Astrocyte of the spinal cord (primary cell): ENCODE results near the gene DOK5.
"Not testable (repeated sequence)": the region's sequence is repeated elsewhere in the genome, so short reads cannot be mapped to it uniquely, and the experiment has no call there.

Source experiments
- DNase-seq: peaks from one replicate; pipeline ENCODE4 v3.0.0; 2011; ENCODE audit warnings: low read depth, low spot score
- H3K4me3 ChIP-seq: 2 replicates; pipeline ENCODE4 v1.5.1; 2011; ENCODE audit warnings: low read depth, mild to moderate bottlenecking, low read length, moderate library complexity
- in situ Hi-C: cut with HindIII; loops from 2 replicates; pipeline ENCODE4 v1.10.0; 2017; ENCODE audit warnings: low sequenced_read_pairs
- TF ChIP-seq, protein P1 (sequence below): IDR thresholded peaks from 2 replicates; pipeline ENCODE4 v1.5.1; 2012; ENCODE audit warnings: low read depth, mild to moderate bottlenecking, low read length, inconsistent platforms

Gene DOK5

DNA sequence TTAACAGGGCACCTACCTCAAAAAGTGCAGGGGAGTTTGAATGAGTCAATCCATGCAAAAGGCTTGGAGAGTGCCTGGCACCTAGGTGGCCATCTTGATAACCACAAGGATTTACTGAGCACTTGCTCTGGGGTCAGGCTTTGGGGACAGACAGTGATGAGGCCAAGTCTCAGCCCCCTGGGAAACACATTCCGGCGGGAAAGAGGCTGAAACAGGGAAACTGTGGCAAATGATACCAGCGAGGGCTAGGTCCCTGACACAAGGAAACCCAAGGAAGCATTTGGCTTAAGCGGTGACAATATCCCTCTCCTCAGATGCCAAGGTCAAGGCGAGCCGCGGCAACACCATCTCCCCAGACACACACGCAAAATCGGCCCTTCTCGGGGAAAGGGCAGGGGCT lies 527 bp upstream of the DOK5 start:
- H3K4me3 ChIP-seq, result no peak overlapping the region
- in situ Hi-C loops, result no loop called here

DNA sequence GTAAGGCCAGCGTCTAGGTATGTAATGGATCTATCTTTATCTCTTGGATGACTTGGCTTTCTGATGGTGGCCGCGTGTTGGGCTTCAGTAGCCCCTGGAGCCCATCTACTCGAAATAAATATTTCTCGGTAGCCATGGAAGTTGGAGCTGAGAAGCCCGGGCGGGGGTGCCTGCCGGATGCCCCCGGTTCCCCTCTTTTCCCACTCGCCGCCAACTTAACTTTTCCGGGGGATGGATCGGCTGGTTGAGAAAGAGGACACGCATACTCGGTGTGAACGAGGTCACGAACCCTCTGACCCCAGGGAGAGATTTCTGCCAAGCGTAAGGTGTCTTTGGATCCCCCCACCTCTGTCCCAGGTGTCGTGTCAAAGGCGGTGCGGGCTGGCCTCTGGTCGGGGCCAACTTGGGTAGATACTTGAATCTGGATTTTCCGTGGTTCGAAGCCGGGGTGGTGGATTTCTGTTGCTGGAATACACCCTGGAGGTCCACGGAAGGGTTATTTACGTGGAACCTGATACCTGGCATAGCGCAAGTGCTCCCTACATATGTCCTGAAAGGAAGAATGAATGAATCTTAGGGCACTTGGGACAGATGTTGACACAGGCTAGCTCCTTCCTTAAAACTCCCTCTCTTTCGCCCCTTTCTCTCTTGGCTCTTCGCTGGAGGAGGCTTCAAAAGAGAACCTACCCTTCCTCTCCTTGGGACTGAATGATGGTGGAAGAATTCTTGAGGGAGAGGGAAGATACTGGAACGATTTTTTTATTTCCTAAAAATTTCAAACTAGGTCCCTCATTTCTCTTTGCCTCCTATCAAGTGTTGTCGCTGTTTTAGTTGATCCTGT lies 996 bp downstream of the DOK5 start:
- in situ Hi-C loops, result no loop called here
- no peak for DNase-seq
- TF ChIP-seq, protein P1, sequence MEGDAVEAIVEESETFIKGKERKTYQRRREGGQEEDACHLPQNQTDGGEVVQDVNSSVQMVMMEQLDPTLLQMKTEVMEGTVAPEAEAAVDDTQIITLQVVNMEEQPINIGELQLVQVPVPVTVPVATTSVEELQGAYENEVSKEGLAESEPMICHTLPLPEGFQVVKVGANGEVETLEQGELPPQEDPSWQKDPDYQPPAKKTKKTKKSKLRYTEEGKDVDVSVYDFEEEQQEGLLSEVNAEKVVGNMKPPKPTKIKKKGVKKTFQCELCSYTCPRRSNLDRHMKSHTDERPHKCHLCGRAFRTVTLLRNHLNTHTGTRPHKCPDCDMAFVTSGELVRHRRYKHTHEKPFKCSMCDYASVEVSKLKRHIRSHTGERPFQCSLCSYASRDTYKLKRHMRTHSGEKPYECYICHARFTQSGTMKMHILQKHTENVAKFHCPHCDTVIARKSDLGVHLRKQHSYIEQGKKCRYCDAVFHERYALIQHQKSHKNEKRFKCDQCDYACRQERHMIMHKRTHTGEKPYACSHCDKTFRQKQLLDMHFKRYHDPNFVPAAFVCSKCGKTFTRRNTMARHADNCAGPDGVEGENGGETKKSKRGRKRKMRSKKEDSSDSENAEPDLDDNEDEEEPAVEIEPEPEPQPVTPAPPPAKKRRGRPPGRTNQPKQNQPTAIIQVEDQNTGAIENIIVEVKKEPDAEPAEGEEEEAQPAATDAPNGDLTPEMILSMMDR, result no peak
- peak overlapping the region; percentile 60 for H3K4me3 ChIP-seq

More for the DNA sequence above, 527 bp upstream of the DOK5 start:
- no peak for DNase-seq
- TF ChIP-seq, protein P1, result no peak

DNA sequence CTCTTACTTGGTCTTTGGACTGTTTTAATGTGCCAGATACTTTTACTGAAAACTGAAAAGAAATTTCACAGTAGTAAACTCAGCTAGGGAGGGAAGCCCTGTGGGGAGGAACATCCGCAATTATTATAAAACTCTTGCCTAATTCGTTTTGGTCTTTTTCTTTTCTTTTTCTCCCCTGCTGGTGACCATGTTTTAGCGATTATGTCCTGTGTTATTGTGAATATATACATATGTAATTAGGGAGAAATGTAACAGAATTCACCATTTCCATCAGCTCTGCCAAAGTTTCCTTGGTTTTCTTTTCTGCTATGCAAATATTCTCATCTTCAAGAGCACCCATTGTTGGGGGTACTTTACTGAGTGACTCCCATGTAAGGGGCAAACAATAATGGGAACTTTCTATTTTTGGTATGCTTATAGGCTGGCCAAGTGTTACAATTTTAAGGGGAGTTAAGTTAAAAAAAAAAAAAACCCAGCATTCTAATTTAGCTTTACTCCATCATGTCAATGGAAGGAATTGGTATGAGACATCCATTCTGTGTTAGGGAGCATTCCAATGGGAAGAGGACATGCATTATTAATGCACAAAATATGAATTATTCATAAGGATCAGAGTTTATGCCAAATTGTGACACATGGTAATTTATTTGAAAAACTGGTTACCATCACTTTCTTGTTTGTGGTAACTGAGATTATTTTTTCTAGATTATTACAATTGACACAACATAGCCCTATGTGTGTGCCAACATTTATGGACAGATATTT lies 2.0 kb downstream of the DOK5 start:
- in situ Hi-C loops, result no loop called here
- TF ChIP-seq, protein P1, result no peak
- H3K4me3 ChIP-seq, result no peak overlapping the region
- no peak for DNase-seq

DNA sequence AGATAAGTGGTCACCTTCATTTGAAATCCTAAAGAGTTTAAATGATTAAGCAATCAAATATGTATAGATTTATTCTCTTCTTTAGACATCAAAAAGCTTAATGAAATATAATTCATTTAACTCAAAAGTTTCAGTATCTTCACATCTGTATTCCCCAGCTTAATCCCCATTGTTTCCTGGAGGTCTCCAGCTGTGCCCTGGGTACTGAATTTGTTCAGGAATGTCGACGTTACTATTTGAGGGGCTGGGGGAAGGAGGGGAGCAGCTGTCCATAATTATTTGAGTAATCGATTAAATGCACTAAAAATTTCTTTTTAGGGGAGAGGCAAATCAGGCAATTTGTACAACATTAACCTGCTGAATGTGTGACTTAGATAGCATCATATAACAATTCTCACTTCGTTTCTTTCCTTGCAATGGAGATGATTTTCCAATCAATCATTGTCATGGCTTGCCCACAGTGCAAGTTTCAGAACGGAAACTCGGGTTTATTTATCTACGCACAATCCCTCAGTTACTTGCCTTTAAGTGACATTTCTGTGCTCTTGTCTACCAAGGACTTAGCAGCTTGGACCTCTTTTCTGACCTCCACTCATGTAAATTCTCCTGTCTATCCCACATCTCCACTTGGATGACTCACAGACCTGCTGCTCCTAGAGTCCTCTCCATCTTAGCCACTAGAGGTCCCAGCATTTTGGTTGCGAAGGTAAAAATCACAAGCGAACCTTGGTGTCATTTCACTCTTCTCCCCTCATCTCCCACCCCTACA lies 3.9 kb downstream of the DOK5 start:
- H3K4me3 ChIP-seq, result no peak overlapping the region
- in situ Hi-C loops, result no loop called here
- TF ChIP-seq, protein P1, result peak; percentile 31
- DNase-seq, result no peak

DNA sequence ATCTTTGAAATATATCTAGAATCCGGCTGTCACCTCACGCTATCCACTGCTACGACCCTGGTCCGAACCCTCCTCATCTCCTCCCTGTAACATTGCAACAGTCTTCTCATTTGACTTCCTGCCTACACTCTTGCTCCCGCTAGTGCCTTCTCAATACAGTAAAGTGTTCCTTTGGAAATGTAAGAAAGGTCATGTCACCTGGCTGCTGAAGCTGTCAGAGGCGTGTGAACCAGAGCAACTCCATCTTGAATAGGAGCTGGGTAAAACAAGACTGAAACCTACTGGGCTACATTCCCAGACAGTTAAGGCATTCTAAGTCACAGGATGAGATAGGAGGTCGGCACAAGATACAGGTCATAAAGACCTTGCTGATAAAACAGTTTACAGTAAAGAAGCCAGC lies 4.5 kb downstream of the DOK5 start:
- H3K4me3 ChIP-seq, in situ Hi-C loops, DNase-seq: not testable (repeated sequence)

DNA sequence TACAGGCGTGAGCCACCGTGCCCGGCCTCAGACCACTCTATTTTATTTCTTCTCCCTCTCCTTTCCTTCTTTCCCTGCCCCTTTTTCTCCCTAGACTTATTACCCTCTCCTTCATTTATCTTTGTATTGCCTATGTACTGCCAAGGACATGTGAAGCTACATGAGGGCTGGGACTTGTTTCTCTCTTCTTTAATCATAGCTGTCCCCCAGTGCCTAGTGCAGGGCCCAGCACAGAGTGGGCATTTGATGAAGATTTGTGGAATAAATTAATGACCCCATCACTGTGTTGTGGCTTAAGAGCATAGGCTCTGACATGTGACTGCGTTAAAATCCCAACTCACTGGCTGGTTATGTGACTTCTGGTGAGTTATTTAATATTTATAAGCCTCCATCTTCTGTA lies 6.0 kb downstream of the DOK5 start:
- DNase-seq, result no peak
- TF ChIP-seq, protein P1, result no peak
- in situ Hi-C loops, result no loop called here
- H3K4me3 ChIP-seq, result no peak overlapping the region
